Gastroesophageal sphincter (tissue), 3 donors: ENCODE measurements around the gene DHDDS.

Experiments
- CTCF ChIP-seq, 4 experiments: fragments of 200-600 bp in 2 of 4; fragments of 450-650 bp in 2 of 4; sonication (generic) in 1 of 4; IDR thresholded peaks; one replicate each; pipeline ENCODE4 v1.5.1; 2017 to 2019; ENCODE audit warnings: antibody characterized with exemption in 4 of 4, mild to moderate bottlenecking in 2 of 4, moderate library complexity in 2 of 4
- POLR2A ChIP-seq, 2 donors: fragments of 450-650 bp; IDR thresholded peaks; one replicate each; pipeline ENCODE4 v1.6.1; 2017; ENCODE audit warnings: antibody characterized with exemption in 2 of 2, mild to moderate bottlenecking in 2 of 2, moderate library complexity in 1 of 2
- POLR2AphosphoS5 ChIP-seq: sonication (generic); formaldehyde crosslinking; IDR thresholded peaks from one replicate; pipeline ENCODE4 v1.6.1; 2017; ENCODE audit warnings: antibody characterized with exemption

- TF ChIP-seq CTCF (IDR thresholded peaks at IDR 0.05) (no peak), POLR2AphosphoS5 (no peak), POLR2A (IDR thresholded peaks at IDR 0.05) (no peak)
Measured at GRCh38 chr1:26469558-26469957, 37.4 kb downstream of the DHDDS start.
